ENCODE results near the gene CSRP1.
A peak's percentile ranks its signal among the peaks of the same experiment; 100 is the strongest.

CSRP1 gene

DNA sequence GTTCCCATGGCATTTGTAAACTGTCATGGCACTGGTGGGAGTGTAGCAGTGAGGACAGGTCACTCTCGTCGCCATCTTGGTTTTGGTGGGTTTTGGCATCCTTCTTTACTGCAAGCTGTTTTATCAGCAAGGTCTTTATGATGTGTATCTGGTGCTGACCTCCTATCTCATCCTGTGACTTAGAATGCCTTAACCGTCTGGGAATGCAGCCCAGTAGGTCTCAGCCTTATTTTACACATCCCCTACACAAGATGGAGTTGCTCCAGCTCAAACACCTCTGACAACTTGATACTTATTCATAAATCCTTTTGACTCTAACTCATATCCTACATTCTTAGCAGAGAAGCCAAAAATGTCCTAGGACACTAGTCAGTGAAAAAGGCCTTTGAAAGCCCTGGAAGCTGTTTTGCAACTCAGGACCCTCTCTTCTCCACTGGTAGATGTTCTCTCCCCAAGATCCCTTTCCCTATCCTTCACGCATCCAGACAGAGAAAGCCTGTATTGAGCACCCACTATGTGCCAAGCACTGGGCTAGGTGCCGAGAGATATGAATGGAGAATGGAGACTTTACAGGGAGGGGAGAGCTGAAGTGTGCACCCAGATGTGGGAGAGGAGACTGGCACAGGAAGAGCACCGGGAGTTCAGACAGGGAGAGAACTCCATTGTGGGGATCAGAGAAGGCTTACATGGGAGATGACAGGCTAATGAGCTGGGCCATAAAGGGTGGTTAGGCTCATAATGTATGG, 6.7 kb upstream of the CSRP1 start:
- DNase-seq: no peak

DNA sequence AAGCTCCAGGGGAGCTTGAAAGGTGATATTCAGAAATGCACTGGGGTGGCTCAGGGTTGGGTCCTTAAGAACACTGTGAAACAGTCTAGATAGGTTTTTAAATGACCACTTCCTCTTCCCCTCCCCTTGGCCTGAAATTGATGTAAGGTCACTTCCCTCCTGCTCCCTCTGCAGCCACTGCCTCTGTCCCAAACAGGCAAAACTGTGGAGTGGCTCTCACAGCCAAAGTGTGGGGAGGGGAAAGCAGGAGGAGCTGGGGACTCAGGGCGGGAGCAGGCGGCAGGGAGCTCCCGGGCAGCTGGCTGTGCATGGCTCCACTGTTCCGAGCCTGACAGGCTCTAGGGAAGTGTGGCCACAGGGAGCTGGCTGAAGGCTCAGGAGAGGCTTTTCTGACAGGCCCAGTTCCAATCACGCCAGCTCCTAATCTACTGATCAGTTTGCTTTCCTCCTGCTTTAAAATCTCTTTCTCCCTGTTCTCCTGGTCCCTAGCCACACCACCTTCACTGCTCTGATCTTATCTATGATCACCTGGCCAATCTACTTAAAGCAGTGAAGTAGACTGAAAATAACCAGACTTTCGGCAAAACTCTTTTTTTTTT, 5.1 kb upstream of the CSRP1 start:
- DNase-seq: peak; percentile 71

DNA sequence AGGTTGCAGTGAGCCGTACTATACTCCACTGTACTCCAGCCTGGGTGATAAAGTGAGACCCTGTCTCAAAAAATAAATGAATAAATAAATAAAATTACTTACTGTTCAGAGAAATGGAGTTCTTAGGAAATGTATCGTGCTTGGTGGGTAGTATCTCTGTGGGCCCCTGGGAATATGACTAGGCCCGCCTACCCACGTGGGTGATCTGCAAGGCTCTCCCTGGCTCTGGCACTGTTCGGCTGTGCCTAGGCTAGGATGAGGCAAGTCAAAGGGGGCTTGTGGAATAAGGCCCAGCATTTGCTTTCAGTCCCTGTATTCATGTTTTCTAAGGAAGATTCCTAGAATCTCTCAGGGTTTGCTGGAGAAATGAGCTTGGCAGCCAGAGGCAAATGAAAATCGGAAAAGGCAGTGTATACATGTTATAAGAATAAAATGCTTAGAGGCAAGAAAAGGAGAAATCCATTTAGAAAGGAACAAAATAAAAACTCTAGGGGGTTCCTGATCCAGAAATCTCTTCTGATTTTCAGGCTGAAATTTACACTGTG, 4.5 kb upstream of the CSRP1 start:
- no peak for DNase-seq

DNA sequence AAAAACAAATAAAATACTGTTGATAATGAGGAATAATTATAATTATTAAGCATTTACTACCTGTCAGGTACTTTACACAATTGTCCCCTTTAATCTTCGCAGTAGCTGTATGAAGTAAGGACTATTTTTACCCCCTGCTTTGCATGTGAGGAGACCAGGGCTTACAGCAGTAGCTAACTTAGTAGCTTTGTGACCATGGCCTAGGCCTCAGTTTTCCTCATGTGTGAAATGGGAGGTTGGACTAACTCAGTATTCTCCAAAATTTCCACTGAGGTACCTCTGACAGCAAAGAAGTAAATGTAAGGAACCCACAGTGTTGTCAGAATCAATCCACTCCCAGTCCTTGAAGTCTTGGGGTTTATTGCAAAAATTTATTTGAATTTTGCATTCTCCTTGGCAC, 3.8 kb upstream of the CSRP1 start:
- no peak for DNase-seq

DNA sequence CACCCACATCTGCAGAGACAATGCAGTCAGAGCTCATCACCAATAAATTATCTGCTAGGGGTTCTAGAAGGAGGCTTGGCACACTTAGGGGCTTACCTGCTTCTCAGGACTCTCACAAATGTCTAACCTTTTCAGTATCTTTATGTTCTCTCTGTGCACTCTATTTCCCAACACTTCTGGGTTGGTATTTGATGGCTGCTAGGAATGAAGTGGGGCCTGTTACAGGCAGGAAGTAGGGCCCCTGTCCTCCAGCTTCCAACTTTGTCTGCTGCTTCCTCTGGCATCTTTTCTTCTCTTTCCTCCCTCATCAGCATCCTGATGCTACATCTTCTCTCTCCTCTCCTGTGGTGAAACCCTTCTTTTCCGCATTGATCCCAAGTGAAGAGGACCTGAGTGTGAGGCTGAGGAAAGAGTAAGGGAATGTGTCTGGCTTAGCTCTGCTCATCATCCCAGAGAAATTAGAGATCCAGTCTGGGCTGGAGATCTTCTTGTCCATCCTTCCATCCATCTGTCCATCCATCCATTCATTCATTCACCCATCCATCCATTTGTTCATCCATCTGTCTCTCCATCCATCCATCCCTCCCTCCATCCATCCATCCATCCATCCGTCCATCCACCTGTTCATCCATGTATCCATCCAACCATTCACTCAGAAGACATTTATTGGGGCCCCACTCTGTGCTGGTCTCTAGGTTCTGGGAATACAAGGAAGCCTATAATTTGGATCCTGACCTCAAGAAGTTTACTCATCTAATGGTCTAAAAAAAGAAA, 2.9 kb upstream of the CSRP1 start:
- no peak for DNase-seq

DNA sequence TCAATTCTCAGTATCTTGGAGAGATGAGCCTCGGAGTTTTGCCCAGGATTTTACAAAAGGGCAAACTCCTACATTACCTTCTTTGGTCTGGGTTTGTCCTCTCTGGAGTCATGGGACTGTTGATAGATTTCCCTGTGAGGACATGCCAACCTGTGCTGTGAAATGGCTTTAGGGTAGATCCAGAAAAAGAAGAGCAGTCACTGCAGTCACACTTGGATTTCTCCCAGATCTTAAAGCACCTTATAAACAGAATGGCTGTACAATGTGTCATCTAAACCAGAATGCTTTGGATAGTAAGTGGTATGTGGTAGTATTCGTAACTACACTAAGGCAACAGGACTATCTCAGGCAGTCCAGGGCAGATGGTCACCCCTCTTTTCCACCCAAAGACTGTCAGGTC, 1.9 kb upstream of the CSRP1 start:
- no peak for DNase-seq

DNA sequence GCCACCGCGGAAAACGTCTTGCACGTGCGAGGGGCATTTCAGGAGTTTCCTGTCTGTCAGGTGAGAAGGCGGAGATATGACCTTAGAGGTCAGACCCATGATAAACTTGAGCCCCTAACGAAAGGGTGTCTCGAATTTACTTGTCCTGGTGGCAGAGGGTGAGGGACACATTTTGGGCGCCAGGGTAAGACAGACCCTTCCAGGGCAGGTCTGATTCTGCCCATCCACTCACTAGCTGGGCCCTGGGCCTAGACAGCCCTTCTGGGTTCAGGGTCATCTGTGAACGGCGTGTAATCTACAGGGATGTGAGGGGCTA, 395 bp upstream of the CSRP1 start:
- DNase-seq: no peak

DNA sequence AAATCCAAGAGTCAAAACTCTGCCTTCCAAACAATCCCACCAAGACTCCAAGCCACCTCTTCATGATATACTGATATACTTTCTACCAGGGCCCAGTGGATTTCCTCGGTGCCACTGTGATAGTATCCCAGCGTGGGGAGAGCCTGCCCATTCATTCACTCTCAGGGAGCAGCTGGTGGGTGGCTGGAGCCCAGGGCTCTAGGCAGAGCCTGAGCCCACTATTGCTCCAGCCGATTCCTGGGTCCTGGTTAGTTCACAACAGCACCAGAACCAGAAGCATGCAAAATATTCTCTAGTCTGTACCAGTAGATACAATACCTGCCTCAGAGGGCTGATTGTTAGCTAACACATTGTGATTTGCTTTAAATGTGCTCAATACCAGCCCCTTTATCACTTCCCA, 831 bp downstream of the CSRP1 start:
- no peak for DNase-seq

DNA sequence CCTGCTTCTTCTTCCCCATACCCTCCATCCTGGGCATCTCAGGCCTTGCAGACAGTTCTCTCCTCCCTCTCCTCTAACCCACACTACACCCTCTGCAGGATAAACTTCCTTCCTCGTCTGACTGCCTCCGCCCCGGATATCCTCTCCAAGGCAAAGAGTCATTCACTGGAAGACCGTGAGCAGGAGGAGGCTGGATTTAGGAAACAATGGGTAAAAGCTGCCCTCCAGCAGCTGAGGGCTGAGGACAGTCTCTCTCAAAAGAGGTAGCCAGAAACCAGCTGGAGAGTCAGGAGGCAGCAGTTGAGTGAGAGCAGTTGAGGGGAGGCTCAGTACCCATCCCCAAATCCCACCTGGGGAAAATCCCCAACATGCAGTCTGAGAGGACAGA, 1.4 kb downstream of the CSRP1 start:
- no peak for DNase-seq

DNA sequence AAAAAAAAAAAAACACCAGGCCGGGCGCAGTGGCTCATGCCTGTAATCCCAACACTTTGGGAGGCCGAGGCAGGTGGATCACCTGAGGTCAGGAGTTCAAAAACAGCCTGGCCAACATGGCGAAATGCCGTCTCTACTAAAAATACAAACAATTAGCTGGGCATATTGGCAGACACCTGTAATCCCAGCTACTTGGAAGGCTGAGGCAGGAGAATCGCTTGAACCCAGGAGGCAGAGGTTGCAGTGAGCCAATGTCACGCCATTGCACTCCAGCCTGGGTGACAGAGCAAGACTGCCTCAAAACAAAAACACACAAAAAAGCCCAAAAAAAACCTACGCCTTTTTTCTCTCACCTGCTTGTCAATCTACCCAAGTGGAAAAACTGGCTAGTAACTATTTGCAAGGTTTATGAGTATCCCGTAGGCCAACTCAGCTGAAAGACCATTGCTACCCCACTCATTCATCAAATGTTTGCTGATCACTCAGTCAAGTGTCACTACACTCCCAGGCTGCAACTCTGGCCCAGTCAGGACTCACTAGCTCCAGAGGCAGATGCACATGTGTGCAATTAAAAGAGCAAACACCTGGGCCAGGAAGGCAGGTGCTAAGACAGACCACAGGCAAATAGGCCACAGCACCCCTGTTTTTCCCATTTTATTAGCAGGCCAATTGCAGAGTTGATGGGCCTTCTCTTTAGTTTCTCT, 2.0 kb downstream of the CSRP1 start:
- no peak for DNase-seq

DNA sequence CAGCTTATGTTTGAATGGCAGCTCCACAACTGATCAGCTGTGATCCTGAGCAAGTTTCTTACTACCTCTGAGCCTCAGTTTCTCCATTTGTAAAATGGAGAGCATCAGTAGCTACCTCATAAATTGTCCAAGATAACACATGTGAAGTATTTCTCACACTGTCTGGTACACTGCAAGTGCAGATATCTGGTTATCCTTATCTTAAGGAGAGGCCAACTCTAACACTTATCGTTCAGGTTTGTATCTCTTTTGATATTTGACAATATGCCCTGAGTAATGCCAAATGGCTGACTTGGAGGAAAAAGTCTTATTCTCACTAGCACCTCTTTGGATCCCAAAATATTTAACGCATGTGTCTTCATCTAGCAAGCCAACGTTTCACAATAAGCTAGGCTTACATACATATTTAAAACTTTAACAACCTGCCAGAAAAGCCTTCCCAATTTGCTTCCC, 2.7 kb downstream of the CSRP1 start:
- DNase-seq: no peak

DNA sequence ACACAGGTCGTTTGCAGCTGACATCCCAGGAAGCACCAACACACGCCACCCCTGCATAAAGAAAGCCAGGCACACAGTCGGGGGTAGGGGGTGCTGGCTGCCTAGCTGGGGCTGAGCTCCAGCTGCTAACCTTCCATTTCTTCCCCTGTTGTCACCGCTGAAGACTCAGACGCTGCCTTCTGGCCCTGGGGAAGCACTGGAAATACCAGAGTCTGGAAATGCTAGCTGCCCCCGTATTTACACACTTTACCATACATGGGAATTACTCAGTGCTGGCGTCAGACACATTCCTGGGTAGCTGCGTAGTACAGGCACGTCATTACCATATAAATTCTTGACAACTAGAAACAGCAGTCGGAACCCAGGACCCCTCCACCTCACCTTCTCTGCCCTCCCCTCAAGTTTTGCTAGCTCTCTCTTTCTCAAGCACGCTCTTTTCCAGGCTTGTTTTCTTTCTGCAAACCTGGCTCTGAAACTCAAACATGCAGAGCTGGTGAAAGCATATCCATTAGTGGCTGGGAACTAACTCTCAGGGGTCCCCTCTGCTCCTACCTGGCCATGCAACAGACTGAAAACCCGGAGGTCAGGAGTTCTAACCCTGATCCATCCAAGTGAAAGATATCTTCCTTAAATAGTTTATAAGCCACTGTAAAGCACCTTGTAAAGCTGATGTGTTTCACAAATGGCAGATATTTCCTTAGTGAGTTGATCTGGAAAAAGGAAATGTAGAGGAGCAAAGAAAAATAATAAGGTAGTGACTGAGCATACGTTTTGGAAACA, 3.3 kb downstream of the CSRP1 start:
- peak; percentile 81 for DNase-seq

DNA sequence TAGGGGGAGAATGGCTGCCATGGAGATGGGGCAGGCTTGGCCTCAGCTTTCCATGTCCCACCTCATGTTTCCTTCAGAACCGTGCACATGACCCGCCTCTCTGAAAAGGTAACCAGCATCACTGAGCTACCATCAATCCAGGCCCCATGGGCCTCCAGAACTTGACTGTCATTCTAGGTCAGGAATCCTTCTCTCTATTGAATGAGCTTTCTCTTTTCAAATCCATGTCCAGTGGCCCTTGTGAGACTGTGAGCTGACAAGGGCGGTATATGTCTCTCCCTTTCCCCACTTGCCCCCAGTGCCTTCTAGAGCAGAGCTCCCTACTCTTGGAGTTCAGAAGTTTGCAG, 4.4 kb downstream of the CSRP1 start:
- no peak for DNase-seq

DNA sequence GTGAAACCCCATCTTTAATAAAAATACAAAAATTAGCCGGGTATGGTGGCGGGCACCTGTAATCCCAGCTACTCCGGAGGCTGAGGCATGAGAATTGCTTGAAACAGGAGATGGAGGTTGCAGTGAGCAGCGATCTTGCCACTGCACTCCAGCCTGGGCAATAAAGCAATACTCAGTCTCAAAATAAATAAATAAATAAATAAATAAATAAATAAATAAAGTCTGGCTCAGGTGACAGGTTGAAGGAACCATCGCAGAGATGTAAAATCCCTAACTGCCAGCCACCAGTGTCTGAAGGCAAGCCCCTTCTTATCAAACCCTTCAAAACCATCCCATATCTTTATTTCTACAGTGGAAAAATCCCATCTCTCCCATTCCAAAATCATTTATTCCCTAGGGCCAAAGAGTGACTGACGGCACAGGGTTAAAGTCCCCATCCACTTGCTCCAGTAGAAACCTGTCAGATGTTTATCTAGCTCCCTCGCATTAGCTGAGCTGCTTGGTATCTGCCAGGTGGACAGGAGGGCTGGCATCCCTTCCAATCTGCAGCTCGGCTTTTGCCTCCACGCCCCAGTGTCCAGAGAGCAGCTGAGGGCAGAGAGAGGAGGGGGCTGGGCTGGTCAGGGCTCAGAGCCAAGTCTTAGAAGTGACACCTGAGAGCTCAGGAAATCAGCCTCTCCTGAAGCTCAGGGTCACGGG, 5.0 kb downstream of the CSRP1 start:
- no peak for DNase-seq

DNA sequence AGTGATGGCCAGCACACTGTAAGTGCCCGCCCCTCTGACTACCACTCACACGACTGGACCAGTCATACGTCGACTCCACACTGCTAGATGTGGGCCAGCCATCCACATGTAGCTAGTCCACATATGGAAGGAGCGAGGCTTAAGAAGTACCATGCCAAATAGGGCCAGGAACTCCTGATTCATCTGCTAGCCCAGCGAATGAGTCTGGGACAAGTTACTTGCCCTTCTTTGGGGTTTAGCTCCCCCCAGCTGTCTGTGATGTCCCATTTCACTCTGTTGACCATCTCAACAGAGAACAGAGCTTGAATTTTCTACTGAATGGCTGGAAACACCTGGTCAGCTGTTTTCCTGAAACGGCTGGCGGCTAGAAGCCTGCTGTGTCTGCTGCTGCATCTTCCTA, 5.8 kb downstream of the CSRP1 start:
- DNase-seq: no peak

DNA sequence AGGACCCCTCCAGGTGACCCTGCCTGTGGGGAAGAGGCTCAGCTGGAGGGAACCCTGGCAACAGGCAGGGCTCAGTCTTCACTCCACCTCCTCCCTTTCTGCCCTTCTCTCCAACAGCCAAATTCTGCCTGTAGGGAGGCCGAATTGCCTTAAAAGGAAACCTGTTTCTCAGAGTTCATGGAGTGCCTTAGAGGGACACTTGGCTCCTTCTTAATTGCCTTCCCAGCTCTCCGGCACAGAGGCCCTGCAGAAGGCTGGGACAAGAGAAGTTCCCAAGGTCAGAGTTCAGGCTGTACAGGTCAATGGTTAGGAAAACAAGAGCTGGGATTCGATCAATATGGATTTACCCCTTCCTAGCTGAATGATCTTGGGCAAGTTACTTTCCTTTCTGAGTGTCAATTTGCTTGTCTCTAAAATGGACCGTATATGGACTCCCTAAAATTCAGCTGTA, 6.2 kb downstream of the CSRP1 start:
- DNase-seq: no peak

DNA sequence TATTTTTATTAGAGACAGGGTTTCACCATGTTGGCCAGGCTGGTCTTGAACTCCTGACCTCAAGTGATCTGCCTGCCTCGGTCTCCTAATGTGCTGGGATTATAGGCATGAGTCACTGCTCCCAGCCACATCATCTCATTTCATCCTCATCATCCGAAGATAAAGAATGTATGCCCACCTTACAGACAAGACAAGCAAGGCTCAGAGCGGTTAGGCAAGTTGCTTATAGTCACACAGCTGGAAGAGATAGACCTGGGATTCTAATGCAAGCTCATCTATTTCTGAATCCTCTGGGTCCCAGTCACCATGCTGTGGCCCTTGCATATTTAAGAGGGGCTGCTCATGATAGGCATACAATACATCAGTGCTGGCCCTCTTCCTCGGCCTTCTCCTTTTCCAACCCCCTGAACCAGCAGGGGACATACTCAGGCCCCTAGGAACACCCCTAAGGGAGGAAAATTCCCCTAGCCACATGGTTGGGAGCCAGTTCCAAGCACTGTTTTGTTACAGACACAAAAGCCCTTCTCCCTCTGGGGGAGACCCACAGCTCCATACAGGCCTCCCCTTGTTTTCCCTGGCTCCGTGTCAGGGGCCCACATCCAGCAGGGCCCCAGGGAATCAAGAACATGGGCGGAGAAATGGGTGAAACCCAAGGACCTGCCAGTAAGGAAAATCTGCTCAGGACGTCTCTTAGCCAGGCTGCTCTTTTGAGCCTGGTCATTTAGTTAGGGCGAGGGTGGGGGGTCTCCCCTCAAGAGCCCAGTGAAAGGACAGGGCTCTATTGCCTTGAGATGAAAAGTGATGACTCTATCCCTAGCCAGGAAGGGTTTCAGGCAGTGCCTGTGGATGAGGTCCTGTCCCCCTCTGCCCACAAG, 6.9 kb downstream of the CSRP1 start:
- DNase-seq: no peak

DNA sequence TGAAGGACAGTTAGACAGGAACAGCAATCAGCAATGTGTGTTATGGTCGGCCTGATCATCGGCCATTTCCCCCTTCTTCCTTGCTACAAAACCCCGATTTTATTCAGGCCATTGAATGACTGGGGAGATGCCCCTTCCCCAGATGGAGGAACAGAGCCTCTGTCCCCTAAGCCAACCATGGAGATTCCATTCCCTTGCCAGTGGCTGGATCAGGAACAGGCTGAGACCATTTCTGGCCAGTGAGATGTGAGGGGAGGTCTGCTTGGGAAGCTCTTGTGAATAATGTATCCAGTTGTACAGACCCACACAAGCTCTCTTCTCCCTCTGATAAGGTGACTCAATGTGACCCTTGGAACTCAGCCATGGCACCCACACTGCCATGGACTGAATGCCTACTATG, 7.7 kb downstream of the CSRP1 start:
- no peak for DNase-seq

DNA sequence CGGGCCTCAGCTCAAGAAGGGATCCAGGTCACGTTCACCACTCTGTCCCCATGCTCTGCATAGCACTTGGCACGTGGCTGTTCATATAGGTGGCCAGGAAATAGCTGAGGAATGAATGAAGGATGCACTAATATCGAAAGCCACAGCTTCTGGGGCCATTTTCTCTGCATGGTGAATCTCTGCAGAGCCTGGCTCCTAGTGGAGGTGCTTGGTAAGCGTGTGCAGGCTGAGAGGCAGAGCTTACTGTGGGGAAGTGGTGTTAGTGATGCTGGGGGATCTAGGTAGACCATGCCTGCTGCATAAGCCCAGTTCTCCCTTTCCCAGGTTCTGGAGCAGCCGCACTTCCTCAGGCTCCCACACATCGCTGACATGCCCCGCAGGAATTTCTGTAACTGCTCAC, 8.3 kb downstream of the CSRP1 start:
- DNase-seq: no peak

DNA sequence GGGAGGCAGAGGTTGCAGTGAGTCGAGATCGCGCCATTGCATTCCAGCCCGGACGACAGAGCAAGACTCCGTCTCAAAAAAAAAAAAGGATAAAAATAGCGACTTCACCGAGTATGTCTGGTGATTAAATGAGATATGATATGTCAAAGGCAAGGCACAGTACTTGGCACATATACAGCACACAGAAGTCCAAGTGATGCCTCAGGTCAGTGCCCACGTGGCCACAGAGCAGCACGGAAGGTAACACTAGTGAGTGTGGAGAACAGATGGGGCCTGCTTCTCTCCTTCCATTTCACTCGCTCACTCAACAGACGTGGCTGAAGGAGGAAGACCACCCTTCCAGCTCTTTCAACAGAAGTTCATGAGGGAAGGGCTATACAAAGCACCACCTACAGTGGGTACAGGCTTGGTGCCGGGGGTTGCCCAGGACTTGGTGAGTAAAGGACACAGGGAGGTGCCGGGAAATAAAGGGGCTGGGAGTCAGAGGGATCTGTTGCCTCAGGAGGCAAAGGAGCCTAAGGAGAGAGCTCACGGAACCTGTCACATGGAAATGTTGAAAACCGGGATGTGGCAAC, 8.9 kb downstream of the CSRP1 start:
- DNase-seq: no peak

DNA sequence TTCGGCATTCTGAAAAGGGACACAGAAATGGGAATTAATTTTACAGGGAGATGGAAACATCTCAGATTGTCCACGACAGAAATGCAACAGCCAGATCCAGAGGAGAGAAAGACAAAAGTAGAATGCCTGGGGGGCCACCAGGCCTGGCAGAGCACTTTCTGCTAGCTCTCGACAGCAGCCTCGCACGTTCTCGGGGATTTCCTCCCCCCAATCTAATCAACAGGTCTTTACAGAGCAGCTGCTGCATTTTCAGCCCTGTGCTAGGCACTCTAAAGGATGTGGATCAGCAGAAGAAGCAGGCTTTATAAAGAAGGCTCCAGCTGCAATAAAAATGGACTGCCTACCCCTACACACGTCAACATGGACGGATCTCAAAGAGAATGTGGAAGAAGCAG, 10.6 kb downstream of the CSRP1 start:
- no peak for DNase-seq
